ENCODE data around the gene IGFALS. TPM values are rescaled to one million over a fixed set of nuclear protein-coding genes. Genes with fewer than 3 reads are reported as not detected.

IGFALS gene
- total and polyA plus RNA-seq, 4 donors, result 0.84 TPM; not detected in 3

DNA sequence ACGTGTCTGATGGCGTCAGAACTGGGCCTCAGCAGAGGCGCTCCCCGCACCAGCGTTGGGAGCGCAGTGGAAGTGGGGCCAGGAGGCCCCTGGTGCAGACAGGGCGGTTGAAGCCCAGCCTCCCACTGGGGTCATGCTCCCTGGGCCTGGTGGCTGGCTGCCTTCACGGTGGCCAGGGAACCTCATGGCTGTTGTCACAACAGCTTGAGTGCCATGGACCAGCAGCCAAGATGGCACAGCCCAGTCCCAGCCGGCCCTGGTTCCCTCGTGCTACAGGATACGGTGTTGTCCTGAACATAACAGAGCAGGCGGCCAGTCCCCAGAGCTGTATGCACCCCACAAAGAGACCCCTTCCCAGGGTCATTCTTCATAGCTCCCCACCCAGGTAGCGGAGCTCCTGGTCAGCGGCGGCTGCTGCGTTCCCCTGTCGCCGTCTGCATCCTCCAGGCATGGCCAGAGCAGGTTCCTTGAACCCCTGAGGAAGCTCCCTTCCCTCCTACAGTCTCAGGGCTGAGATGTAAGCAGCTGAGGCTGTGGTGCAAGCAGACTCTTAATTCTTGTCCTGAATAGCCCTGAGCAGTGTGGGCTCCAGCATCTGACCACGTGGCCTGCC, 51.8 kb downstream of the IGFALS start:
- 90 to 93% methylated on average over 18 to 19 of the region's 19 CpGs for WGBS, 2 donors
- no peak for DNase-seq
- no peaks in the 10 kb centered on the region for H3K4me1 ChIP-seq (ENCODE audit: control insufficient read depth in 1 of 2, insufficient read depth in 2 of 2, low read length in 2 of 2)
- intact Hi-C loops (cut with DNase I), result no loop called here
- H3K36me3 ChIP-seq (ENCODE audit: control insufficient read depth in 1 of 2, insufficient read depth in 2 of 2, low read length in 1 of 2), result no peaks in the 10 kb centered on the region
- no peak overlapping the region for H3K4me3 ChIP-seq (ENCODE audit: low read length in 2 of 2)
- H3K27me3 ChIP-seq (ENCODE audit: control insufficient read depth in 1 of 2, insufficient read depth in 2 of 2, low read length in 1 of 2), result no peaks in the 10 kb centered on the region
- H3K27ac ChIP-seq (ENCODE audit: low read depth in 1 of 2, low read length in 2 of 2), result no peak overlapping the region
- no peaks in the 10 kb centered on the region for H3K9me3 ChIP-seq (ENCODE audit: control insufficient read depth, low read length)
- ATAC-seq (ENCODE audit: low FRiP score), result peak; percentile 47

DNA sequence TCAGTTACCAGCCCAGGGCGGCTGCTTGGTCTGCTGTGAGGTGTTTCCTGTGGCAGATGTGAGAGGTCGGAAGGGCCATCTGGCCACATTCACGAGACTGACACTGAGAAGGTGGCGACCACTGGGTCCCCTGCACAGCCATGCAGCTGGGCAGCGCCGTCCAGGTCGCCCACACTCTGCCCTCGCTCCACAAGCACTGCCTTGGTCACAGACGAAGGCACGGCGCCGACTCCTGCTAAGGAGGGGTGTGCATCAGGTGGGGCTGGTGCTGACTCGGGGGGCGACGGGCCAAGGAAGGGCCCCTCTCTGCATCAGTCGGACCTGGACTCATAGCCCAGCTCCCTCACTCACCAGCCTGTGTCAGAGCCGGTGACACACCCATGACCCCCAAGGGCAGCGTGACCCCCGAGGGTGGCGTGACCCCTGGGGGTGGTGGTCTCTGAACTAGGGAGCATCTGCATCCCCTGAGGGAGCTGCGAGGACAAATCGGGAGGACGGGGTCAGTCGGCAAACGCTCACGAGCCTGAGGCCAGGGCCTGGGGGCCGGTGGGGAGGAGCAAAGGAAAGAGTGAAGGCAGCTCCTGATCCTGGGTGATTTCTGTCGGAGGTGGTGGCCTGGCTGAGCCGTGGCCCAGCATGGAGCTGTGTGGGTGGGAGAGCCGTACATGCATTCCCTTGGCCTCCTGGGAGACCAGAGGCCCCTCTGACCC, 52.6 kb downstream of the IGFALS start:
- Histone ChIP-seq H3K4me3 (ENCODE audit: low read length in 2 of 2) (no peak overlapping the region), H3K36me3 (ENCODE audit: control insufficient read depth in 1 of 2, insufficient read depth in 2 of 2, low read length in 1 of 2) (no peaks in the 10 kb centered on the region), H3K27me3 (ENCODE audit: control insufficient read depth in 1 of 2, insufficient read depth in 2 of 2, low read length in 1 of 2) (no peaks in the 10 kb centered on the region), H3K9me3 (ENCODE audit: control insufficient read depth, low read length) (no peaks in the 10 kb centered on the region), H3K27ac (ENCODE audit: low read depth in 1 of 2, low read length in 2 of 2) (no peak overlapping the region), H3K4me1 (ENCODE audit: control insufficient read depth in 1 of 2, insufficient read depth in 2 of 2, low read length in 2 of 2) (no peaks in the 10 kb centered on the region)
- DNase-seq (no peak), ATAC-seq (ENCODE audit: low FRiP score) (peak; percentile 38)
- 90 to 91% methylated on average over 29 to 30 of the region's 30 CpGs for WGBS, 2 donors
- intact Hi-C loops (cut with DNase I), result no loop called here

Other genes starting within 250 kb of the IGFALS start
- gene IFT140, start 181.6 kb downstream of the IGFALS start, total RNA-seq, result 10 to 100 TPM; 13.5 to 22.4 TPM
- 10 to 100 TPM in 1 of 2 donors, 1 to 10 TPM in 1; 4.6 to 15.2 TPM for gene IFT140, start 181.6 kb downstream of the IGFALS start, polyA plus RNA-seq
- gene CRAMP1, start 181.3 kb downstream of the IGFALS start, total RNA-seq, result 10 to 100 TPM; 17.3 to 24.2 TPM
- 10 to 100 TPM in 1 of 2 donors, 1 to 10 TPM in 1; 2.3 to 11.5 TPM for gene CRAMP1, start 181.3 kb downstream of the IGFALS start, polyA plus RNA-seq
- 10 to 100 TPM; 28.3 to 30.8 TPM for gene JPT2, start 115.4 kb downstream of the IGFALS start, total RNA-seq
- gene JPT2, start 115.4 kb downstream of the IGFALS start, polyA plus RNA-seq, result 10 to 100 TPM; 14.2 to 15.7 TPM
- gene MAPK8IP3, start 87.5 kb downstream of the IGFALS start, total RNA-seq, result 100 to 1,000 TPM in 1 of 2 donors, 10 to 100 TPM in 1; 69.0 to 122 TPM
- 10 to 100 TPM; 20.8 to 99.3 TPM for gene MAPK8IP3, start 87.5 kb downstream of the IGFALS start, polyA plus RNA-seq
- gene NME3, start 22.2 kb downstream of the IGFALS start, total RNA-seq, result 10 to 100 TPM; 33.0 to 62.8 TPM
- 100 to 1,000 TPM in 1 of 2 donors, 10 to 100 TPM in 1; 61.0 to 379 TPM for gene NME3, start 22.2 kb downstream of the IGFALS start, polyA plus RNA-seq
- 10 to 100 TPM; 15.8 to 23.7 TPM for gene EME2, start 20.9 kb downstream of the IGFALS start, total RNA-seq
- gene EME2, start 20.9 kb downstream of the IGFALS start, polyA plus RNA-seq, result 10 to 100 TPM in 1 of 2 donors, 1 to 10 TPM in 1; 1.6 to 20.6 TPM
- gene MRPS34, start 20.6 kb downstream of the IGFALS start, total RNA-seq, result 10 to 100 TPM; 36.5 to 40.5 TPM
- gene MRPS34, start 20.6 kb downstream of the IGFALS start, polyA plus RNA-seq, result 10 to 100 TPM; 67.7 to 74.2 TPM
- gene SPSB3, start 11.1 kb downstream of the IGFALS start, total RNA-seq, result 10 to 100 TPM; 33.6 to 33.7 TPM
- gene SPSB3, start 11.1 kb downstream of the IGFALS start, polyA plus RNA-seq, result 100 to 1,000 TPM in 1 of 2 donors, 10 to 100 TPM in 1; 25.8 to 322 TPM
- 10 to 100 TPM; 30.7 to 32.9 TPM for gene NUBP2, start 10.7 kb downstream of the IGFALS start, total RNA-seq
- 10 to 100 TPM; 55.3 to 92.4 TPM for gene NUBP2, start 10.7 kb downstream of the IGFALS start, polyA plus RNA-seq
- 10 to 100 TPM; 50.2 to 52.3 TPM for gene HAGH, start 33.1 kb upstream of the IGFALS start, total RNA-seq
- 10 to 100 TPM; 58.9 to 79.0 TPM for gene HAGH, start 33.1 kb upstream of the IGFALS start, polyA plus RNA-seq
- 10 to 100 TPM in 1 of 2 donors, 1 to 10 TPM in 1; 7.4 to 11.9 TPM for gene FAHD1, start 33.5 kb upstream of the IGFALS start, total RNA-seq
- 10 to 100 TPM; 13.1 to 42.1 TPM for gene FAHD1, start 33.5 kb upstream of the IGFALS start, polyA plus RNA-seq
- not detected for gene MEIOB, start 78.5 kb upstream of the IGFALS start, total RNA-seq
- gene MEIOB, start 78.5 kb upstream of the IGFALS start, polyA plus RNA-seq, result not detected
- not detected for gene HS3ST6, start 124.7 kb upstream of the IGFALS start, total RNA-seq
- gene HS3ST6, start 124.7 kb upstream of the IGFALS start, polyA plus RNA-seq, result 1 to 10 TPM in 1 of 2 donors, not detected in 1; 1.1 TPM
- 10 to 100 TPM; 19.5 to 34.6 TPM for gene MSRB1, start 149.5 kb upstream of the IGFALS start, total RNA-seq
- gene MSRB1, start 149.5 kb upstream of the IGFALS start, polyA plus RNA-seq, result 10 to 100 TPM; 52.7 to 56.6 TPM
- gene RPL3L, start 161.0 kb upstream of the IGFALS start, total RNA-seq, result not detected
- gene RPL3L, start 161.0 kb upstream of the IGFALS start, polyA plus RNA-seq, result not detected
- gene NDUFB10, start 165.8 kb upstream of the IGFALS start, total RNA-seq, result 10 to 100 TPM; 80.5 to 88.1 TPM
- gene NDUFB10, start 165.8 kb upstream of the IGFALS start, polyA plus RNA-seq, result 100 to 1,000 TPM; 178 to 268 TPM
- 1,000 to 10,000 TPM; 1,132 to 1,263 TPM for gene RPS2, start 171.1 kb upstream of the IGFALS start, total RNA-seq
- gene RPS2, start 171.1 kb upstream of the IGFALS start, polyA plus RNA-seq, result 1,000 to 10,000 TPM; 1,596 to 2,049 TPM
- gene RNF151, start 173.2 kb upstream of the IGFALS start, total RNA-seq, result not detected
- not detected for gene RNF151, start 173.2 kb upstream of the IGFALS start, polyA plus RNA-seq
- gene TBL3, start 178.3 kb upstream of the IGFALS start, total RNA-seq, result 10 to 100 TPM; 16.1 to 19.8 TPM
- gene TBL3, start 178.3 kb upstream of the IGFALS start, polyA plus RNA-seq, result 10 to 100 TPM; 14.9 to 85.5 TPM
- not detected for gene NOXO1, start 187.8 kb upstream of the IGFALS start, total RNA-seq
- gene NOXO1, start 187.8 kb upstream of the IGFALS start, polyA plus RNA-seq, result under 1 TPM in 1 of 2 donors, not detected in 1; 0.84 TPM
- 10 to 100 TPM; 11.3 to 13.3 TPM for gene GFER, start 190.5 kb upstream of the IGFALS start, total RNA-seq
- gene GFER, start 190.5 kb upstream of the IGFALS start, polyA plus RNA-seq, result 10 to 100 TPM; 32.5 to 44.2 TPM
- under 1 TPM; 0.36 to 0.57 TPM for gene SYNGR3, start 196.3 kb upstream of the IGFALS start, total RNA-seq
- under 1 TPM in 1 of 2 donors, not detected in 1; 0.26 TPM for gene SYNGR3, start 196.3 kb upstream of the IGFALS start, polyA plus RNA-seq
- gene ZNF598, start 216.1 kb upstream of the IGFALS start, total RNA-seq, result 10 to 100 TPM; 31.0 to 34.4 TPM
- gene ZNF598, start 216.1 kb upstream of the IGFALS start, polyA plus RNA-seq, result 10 to 100 TPM; 12.8 to 32.9 TPM
- 1 to 10 TPM in 1 of 2 donors, not detected in 1; 1.2 TPM for gene NPW, start 226.1 kb upstream of the IGFALS start, total RNA-seq
- under 1 TPM in 1 of 2 donors, not detected in 1; 0.56 TPM for gene NPW, start 226.1 kb upstream of the IGFALS start, polyA plus RNA-seq
- 100 to 1,000 TPM in 1 of 2 donors, 10 to 100 TPM in 1; 81.8 to 110 TPM for gene NHERF2, start 233.2 kb upstream of the IGFALS start, total RNA-seq
- gene NHERF2, start 233.2 kb upstream of the IGFALS start, polyA plus RNA-seq, result 100 to 1,000 TPM; 119 to 133 TPM